ENCODE measurements around the gene CNDP1.
"Not testable (repeated sequence)": the region's sequence is repeated elsewhere in the genome, so short reads cannot be mapped to it uniquely, and the experiment has no call there.

The CNDP1 gene

DNA sequence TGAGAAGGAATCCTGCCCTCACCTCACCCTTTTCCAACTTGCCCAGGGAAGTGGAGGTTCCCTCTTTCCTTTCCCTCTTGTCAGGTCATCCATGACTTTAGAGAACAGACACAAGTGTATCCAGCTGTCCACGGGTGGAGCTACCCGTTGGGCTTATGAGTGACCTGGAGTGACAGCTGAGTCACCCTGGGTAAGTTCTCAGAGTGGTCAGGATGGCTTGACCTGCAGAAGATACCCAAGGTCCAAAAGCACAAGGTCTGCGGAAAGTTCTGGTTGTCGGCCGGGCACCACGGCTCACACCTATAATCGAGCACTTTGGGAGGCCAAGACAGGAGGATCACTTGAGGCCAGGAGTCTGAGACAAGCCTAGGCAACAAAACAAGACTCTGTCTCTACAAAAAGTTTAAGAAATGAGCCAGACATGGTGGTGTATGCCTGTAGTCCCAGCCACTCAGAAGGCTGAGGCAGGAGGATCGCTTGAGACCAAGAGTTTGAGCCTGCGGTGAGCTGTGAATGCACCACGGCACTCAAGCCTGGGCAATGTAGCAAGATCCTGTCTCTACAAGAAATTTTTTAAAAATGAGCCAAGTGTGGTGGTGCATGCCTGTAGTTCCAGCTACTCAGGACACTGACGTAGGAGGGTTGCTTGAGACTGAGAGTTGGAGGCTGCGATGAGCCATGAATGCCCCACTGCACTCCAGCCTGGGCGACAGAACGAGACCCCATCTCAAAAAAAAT, 14.0 kb upstream of the CNDP1 start:
- no peak for DNase-seq (ENCODE audit: extremely low read depth in 1 of 2, low read depth in 1 of 2)

DNA sequence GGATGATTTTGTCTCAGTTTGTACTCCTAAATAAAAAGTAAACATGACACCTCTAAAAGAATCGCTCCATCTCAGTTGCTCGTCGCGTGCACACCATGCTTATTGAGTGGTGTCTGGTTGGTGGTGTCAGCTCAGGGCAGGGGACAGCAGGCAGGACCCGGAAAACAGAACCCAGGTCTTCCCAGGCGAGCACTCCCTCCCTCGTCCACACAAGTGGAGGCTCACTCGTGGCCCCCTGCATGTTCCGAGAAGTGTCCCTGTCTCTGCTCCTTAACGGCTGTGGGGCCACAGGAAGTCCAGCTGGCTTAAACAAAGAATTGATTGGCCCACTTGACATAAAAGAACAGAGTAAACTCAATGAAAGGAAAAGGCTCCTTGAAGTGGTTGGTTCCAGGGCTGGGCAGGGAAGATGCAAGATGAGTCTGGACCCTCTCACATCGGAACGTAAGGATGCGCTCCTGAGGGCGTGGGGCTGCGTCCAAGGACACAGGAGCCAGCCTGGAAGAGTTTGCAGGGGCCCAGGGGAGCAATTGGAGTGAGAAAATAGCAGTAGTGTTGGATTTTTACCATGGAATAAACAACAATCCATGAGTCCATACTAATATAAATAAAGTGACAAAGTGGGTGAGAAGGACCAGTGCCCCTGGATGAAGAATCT, 13.1 kb upstream of the CNDP1 start:
- no peak for DNase-seq (ENCODE audit: extremely low read depth in 1 of 2, low read depth in 1 of 2)

DNA sequence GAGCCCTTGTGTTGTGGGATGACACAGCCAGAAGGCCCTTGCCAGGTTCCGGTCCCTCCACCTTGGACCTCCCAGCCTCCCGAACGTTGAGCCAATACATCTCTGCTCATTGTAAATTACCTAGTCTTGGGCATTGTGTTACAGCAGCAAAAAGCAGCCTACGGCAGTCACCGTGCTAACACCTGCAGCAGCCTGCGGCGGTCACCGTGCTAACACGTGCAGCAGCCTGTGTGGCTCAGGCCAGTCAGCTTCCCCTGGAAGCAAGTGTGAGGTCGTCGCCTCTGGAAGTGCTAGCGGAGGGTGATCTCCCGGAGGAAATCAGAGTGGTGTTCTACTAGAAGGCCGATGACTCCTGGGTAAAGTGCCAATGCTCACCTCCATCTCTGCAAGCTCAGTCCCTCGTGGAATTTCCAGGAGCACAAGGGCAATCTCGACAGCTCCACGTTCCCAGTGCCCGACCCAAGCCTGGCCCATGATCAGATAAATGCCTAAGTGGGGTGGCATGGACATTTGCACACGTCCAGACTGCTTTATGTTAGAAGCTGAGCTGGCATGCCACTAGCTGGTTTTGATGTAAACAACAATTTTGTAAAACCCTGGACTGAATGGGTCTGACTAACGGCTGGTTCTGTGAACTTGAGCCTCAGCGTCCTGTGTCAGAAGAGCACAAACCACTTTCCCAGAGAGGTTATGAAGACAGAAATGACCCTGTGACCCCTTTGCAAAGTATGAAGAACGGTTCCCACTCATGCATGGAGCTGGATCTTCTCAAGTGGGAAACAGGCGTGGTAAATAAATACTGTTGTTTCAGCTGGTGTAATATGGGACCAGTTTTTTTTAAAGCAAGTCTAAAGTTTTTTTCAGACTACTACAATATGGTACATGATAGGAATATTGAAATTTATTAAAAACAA, 11.4 kb upstream of the CNDP1 start:
- no peak for DNase-seq (ENCODE audit: extremely low read depth in 1 of 2, low read depth in 1 of 2)

DNA sequence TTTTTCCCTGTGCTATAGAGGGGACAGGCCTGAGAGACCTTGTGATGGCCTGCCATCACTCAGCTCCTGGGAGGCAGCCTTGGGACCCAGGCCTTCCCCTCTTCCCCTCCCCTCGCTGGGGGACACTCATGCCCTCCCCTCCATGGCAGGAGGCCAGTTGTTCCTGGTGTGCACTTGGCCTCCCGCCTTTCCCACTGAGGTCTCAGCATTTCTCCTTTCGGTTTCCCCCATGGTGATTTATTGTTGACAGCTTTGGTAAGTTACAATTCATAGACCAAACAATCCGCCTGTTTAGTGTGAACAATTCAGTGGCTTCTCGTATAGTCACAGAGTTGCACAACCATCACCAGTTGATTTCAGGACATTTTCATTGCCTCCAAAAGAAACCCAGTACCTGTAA, 10.2 kb upstream of the CNDP1 start:
- no peak for DNase-seq (ENCODE audit: extremely low read depth in 1 of 2, low read depth in 1 of 2)

DNA sequence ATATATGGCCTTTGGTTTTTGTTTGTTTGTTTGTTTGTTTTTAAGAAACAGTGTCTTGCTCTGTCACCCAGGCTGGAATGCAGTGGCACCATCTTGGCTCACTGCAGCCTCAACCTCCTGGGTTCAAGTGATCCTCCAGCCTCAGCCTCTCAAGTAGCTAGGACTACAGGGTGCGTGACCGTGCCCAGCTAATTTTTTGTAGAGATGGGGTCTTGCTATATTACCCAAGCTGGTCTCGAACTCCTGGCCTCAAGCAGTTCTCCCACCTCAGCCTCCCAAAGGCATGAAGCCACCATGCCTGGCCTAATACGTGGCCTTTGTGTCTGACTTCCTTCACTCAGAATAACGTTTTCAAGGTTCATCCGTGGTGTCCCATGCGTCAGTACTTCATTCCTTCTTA, 9.4 kb upstream of the CNDP1 start:
- DNase-seq (ENCODE audit: extremely low read depth in 1 of 2, low read depth in 1 of 2), result not testable (repeated sequence)

DNA sequence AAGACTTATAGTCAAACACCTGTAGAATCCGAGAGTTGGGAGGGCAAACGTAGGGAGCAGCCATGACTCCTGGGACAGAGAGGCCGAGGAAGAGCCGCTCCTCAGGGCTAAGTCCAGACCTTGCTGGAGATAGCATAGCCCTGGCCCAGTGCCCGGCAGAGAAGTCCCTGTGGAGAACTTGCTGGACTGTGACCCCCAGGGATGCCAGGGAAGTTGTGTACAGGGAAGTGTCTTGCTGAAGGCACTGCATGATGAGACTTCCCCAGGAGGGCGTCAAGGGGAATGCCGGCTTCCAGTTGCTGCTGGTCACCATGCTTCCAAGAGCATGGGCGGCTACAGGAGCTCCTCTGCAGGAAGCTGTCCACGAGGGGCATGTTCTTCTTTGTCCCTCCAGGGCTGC, 8.6 kb upstream of the CNDP1 start:
- DNase-seq (ENCODE audit: extremely low read depth in 1 of 2, low read depth in 1 of 2), result no peak

DNA sequence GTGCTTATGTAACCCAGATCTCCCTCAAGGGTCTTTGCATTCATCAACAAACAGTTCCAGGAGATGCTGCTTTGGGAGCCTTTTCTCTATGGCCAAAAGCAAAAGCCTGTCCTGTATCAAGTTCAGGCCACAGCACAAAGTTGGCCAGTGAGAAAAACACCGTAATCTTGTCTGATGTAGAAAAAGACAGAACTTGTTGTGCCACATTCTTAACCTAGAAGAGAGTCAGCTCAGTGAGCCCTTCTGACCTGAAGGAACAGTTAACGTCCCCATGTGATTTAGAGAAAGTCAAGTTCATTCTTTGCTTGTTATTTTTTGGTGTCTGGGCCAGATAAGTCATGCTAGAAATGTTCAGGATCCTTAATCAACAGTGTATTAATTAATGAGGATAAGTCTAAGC, 7.8 kb upstream of the CNDP1 start:
- no peak for DNase-seq (ENCODE audit: extremely low read depth in 1 of 2, low read depth in 1 of 2)

DNA sequence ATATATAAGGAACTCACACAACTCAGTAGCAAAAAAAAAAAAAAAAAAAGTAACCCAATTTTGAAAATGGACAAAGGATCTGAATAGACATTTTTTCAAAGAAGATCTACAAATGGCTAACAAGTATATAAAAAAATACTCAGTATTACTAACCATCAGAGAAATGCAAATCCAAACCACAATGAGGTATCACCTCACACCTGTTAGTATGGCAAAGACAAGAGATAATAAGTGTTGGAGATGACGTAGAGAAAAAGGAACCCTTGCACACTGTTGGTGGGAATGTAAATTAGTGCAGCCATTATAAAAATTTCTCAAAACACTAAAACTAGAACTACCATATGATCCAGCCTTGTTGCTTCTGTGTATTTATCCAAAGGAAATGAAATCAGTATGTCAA, 5.8 kb upstream of the CNDP1 start:
- no peak for DNase-seq (ENCODE audit: extremely low read depth in 1 of 2, low read depth in 1 of 2)

DNA sequence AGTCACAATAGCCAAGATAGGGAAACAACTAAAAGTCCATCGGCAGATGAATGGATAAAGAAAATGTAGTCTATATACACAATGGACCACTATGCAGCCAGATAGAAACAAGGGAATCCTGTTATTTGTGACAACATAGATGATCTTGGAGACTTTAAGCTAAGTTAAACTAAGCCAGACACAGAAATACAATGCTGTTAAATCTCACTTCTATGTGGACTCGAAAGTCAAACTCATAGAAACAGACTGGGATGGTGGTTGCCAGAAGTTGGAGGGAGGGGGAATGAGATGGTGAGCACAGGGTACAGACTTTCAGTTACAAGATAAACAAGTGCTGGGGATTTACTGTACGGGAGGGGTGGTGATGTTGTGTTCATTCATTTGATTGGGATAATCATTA, 5.4 kb upstream of the CNDP1 start:
- no peak for DNase-seq (ENCODE audit: extremely low read depth in 1 of 2, low read depth in 1 of 2)

DNA sequence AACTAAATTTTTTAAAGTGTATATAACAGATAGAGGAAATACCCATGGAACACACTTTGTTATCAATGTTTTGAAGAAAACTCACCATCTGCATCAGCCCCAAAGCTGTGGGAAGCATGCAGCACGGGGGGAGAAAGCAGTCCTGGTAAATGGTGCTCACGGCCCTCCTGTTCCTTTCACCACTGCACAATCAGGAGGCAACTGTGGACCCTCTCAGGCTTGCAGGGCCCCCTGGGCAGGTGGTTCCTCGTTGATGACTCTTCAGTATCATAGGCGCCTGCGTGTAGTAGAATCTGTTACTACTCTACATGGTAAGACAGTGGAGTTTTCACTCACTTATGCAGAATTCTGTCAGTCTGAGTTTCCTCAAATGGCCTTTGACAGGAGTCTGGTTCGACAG, 4.9 kb upstream of the CNDP1 start:
- DNase-seq (ENCODE audit: extremely low read depth in 1 of 2, low read depth in 1 of 2), result no peak

DNA sequence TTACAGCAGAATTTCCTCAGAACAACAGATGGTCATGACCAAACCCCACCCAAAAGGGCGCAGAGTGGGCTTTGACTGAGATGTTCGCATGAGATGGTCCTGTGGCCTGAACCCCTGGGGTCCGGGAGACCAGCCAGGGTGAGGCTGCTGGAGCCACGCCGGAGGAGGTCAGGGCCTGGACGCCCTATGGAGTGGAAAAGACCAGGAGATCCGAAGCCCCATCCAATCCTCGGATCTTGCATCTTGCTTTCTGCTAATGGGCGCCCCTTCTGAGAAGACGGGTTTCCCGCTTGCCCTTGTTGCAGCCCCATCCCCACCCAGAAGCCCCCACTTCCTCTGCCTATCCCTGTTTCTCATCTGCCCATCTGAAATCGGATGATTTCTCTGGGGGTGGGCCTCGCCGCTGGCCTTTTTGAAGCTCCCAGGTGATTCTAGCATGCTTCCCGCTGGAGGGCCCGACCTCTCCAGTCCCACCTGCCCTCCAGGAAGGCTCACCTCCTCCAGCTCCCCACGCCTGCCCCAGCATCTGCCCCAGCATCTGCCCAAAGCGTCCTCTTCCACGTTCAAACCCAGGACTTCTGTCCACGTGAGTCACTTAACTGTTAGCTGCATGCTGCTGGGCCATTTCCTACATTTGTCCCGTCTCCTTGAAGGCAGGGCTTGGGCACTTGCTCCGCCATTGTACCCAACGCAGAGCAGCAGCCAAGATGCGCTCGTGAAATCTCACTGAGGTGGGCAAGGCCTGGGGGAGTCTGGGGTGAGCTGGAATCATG, 4.3 kb upstream of the CNDP1 start:
- DNase-seq (ENCODE audit: extremely low read depth in 1 of 2, low read depth in 1 of 2), result no peak

DNA sequence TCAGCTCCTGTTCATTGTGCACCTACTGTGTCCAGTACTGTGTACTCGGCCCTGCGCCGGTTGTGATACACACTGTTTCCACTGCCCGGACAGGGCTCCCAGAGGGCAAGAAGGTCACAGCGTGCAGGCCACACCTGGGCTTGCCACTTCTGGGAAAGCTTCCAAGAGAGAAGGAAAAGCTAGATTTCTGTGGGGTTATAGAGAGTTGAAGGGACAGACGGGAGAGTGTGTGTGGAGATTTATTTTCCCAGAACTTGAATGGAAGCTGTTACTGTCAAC, 3.8 kb upstream of the CNDP1 start:
- DNase-seq (ENCODE audit: extremely low read depth in 1 of 2, low read depth in 1 of 2), result no peak

DNA sequence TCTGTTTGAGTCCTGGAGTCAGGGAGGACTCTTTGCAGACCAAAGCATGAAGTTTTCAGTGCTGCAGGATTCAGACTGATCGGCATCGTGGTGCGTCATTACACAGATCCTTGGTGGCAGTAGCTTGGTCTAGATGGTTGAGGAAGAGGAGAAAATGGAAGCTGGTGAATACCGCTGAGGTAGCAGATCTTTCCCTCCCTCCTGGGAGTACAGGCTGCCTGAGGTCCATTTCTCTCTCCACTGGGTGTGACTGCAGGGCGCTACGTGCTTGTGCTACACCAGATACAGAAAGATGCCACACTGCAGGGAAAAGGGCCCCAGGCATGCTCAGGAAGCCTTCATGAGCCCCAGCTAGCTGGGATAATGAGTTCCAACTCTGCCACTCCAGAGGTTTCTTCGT, 3.3 kb upstream of the CNDP1 start:
- DNase-seq (ENCODE audit: extremely low read depth in 1 of 2, low read depth in 1 of 2), result no peak

DNA sequence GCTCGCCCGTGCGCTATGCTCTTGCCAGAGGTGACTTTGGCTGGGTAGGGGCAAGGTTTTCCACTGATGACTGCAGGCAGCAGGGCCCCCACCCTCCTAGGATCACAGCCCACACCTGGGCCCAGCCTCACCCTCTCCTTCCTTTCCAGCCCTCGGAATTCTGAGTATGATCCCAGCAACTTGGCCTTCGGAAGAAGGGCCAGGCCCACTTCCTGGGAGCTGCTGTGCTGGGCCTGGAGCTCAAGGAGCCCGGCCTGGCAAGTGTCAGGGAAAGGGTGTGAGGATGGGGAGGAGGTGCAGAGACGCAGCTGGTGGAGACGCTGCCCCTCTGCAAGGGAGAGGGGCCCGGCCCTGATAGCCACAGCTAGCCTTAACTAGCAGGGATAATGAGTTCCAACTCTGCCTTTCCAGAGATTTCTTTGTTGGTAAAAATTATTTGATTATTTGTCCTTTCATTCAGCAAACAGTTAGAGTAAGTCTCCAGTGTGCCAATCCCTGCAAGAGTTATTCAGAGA, 1.7 kb upstream of the CNDP1 start:
- DNase-seq (ENCODE audit: extremely low read depth in 1 of 2, low read depth in 1 of 2), result no peak

DNA sequence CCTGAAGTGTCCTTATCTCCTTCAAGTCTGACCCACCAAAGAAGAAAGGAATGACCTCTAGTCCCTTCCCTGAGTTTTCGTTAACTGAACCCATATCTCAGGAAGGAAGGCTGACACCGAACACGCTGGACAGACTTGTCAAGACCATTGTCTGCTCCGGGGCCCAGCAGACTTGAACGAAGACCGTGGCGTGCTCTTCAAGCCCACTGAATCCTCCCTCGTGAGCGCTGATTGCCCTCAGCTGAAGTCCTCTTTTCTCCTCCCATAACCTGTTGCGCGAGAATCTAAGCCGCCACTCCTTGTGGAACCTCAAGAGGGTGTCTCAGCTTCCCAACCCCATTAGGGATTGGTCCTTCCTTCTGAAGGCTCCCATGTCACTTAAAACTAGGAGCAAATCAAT, 634 bp upstream of the CNDP1 start:
- no peak for DNase-seq (ENCODE audit: extremely low read depth in 1 of 2, low read depth in 1 of 2)

DNA sequence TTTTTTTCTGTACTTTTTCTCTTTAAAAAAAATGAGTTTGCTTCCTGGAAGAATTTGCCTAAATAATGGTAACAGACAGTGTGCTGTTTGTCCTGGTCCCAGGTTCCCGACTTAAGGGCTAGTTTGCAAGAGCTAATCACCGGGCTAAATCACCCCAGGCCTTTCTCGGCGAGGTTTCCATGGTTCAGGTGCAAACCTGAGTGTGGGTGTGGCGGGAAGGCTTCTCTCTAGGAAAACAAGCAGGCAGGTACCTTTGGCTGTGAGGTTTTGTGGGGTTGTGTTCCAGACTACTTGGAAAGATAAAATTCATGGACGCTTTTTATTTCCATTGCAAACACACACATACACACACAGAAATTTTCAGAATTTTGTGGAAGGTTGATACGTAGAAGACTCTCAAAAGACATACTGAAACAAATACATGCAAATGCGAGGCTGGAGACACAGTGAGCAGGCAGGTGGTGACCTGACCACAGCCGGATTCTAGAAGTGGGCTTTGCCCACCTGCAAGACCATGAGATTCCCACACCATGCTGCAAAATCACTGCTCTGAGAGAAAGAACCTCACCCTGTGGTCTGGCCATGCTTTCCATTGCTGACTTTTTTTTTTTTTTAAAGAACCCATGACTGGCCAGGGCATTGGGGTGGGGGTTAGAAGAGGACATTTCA, 815 bp downstream of the CNDP1 start:
- DNase-seq (ENCODE audit: extremely low read depth in 1 of 2, low read depth in 1 of 2), result no peak

DNA sequence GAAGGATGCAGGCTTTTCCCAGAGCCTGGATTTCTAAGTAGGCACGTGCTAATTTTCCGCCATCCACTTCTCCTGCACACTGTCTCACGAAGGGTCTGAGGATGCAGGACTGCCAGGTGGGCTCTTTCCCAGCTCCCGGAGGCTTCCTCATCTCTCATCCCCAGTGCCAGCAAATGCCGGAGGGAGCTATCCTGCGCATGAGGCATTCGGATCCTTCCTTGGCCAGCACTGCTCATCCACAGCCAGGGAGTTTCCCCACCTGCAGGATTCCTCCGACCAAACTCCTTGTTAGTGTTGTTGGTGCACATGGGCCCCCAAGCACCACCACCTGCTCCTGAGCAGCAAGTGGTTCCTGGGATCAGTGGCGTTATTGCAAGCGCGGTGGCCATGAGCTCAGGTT, 5.0 kb downstream of the CNDP1 start:
- no peak for DNase-seq (ENCODE audit: extremely low read depth in 1 of 2, low read depth in 1 of 2)

DNA sequence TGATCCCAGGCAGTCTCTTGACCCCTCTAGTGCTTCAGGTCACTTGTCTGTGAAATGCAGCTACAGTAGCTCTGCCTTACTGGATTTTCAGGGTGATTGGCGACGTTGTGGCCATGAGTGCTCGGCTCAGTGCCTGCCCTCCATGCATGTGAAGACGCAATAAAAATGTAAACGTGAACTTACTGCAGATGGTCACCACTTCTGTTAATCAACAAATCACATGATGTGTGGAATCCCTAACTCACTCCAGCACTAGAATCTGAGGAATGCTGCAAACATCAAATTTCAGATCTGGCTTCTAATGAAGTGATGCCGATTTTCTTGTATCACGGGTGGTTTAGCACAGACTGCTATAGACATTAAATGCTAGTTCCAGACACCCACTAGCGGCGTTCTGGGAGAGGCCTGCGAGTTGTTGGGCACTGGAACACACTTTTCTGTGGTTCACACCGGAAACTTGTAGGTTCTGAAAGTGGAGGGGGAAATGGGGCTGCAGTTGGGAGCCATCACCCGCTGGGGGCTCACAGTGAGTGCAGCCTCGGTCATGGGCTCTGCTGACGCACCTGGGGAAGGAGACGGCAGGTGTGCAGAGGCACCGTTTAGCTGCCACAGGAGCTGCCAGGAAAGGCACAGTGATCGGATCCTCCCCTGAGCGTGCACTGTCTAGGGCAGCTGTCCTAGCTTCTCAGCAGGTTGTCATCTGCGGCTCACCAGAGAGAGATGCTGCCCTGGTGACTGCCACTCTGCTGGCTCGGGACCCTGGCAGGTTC, 6.5 kb downstream of the CNDP1 start:
- DNase-seq (ENCODE audit: extremely low read depth in 1 of 2, low read depth in 1 of 2), result no peak

DNA sequence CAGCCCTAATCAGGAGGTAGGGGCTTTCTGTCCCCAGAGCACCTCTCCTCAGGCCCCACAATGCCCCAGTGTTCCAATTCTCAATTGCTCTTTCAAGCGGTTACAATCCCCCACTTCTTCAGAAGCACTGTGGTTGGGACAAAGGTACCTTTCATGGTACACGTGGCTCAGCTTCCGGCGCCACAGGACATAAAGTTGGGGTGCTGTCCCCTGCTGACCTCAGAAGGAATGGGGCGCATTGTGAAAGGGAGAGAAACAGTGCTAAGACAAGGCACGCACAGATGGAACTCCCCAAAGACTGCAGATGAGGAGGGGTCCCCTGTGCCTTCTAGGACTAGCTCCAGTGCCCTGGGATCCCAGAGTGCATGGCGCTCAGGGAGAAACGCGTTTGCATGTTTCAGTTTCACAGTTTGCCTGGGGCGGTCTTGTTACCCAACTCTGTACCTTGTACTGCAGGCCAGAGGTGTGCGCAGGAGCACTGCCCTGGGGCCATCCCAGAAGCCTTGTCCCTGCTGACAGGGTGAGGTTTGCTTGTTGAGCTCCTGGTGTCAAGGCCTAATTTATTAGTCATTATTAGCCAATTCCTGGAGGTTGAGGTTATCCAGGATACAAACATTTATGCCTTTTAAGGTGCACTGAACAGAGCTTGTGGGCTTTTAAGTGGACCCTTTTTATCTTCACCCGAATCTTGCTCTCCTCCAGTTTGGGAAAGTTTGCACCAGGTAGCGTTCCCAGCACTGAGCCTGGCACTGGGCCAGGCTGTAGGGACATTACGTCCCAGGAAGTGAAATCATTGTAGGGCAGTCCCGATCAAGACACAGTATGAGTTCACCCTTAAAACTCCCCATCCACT, 7.6 kb downstream of the CNDP1 start:
- DNase-seq (ENCODE audit: extremely low read depth in 1 of 2, low read depth in 1 of 2), result no peak

All from activated CD8-positive, alpha-beta memory T cell treated with anti-CD3 and anti-CD28 coated beads for 1 hour (primary cell).